Activated naive CD8-positive, alpha-beta T cell treated with anti-CD3 and anti-CD28 coated beads for 36 hours (primary cell): ENCODE measurements around the gene VTI1A. TPM values are rescaled to one million over a fixed set of nuclear protein-coding genes. Genes with fewer than 3 reads are reported as not detected.

Experiments
- DNase-seq: peaks from one replicate; pipeline ENCODE4 v3.0.0; 2021
- H3K27ac Mint-ChIP-seq: one replicate; pipeline ENCODE4 v1.8.0; 2022; ENCODE audit warnings: mild to moderate bottlenecking, moderate library complexity, mixed read lengths
- H3K27me3 Mint-ChIP-seq: one replicate; pipeline ENCODE4 v1.8.0; 2022; ENCODE audit warnings: mild to moderate bottlenecking, mixed read lengths
- H3K36me3 Mint-ChIP-seq: one replicate; pipeline ENCODE4 v1.8.0; 2021; ENCODE audit warnings: mild to moderate bottlenecking, mixed read lengths
- H3K4me1 Mint-ChIP-seq: one replicate; pipeline ENCODE4 v1.8.0; 2021; ENCODE audit warnings: mixed read lengths
- H3K4me3 Mint-ChIP-seq: one replicate; pipeline ENCODE4 v1.8.0; 2022; ENCODE audit warnings: mild to moderate bottlenecking, moderate library complexity, mixed read lengths
- H3K9me3 Mint-ChIP-seq: one replicate; pipeline ENCODE4 v1.8.0; 2022; ENCODE audit warnings: mixed read lengths
- total RNA-seq, 2 experiments: library from RNA; stranded (reverse); gene quantifications; one replicate each; pipeline ENCODE4 v1.2.3, GENCODE V29; 2021

VTI1A gene
- total RNA-seq, 2 experiments from 2014 or later = 31.5 to 33.7 TPM

GRCh38 chr10:112509558-112510291 lies 62.7 kb downstream of the VTI1A start:
- Mint-ChIP-seq H3K27ac (no peak overlapping the region), H3K4me1 (peaks cover 12% of the 10 kb centered on the region), H3K9me3 (peaks cover 4% of the 10 kb centered on the region), H3K36me3 (peaks cover 27% of the 10 kb centered on the region), H3K4me3 (no peak overlapping the region), H3K27me3 (no peaks in the 10 kb centered on the region)
- DNase-seq = no peak

DNA sequence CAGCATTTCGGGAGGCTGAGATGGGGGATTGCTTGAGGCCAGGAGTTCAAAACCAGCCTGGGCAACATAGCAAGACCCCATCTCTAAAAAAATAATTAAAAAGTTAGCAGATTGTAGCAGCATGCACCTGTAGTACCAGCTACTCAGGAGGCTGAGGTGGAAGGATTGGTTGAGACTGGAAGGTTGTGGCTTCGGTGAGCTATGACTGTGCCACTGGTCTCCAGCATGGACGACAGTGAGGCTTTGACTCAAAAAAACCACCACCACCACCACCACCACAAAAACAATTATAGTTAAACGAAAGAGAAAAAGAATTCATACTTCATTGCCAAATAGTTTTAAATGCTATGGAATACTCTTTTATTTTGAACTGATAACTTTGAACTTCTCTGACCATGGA lies 63.4 kb downstream of the VTI1A start:
- no peak overlapping the region for H3K4me3 Mint-ChIP-seq
- peaks cover 4% of the 10 kb centered on the region for H3K9me3 Mint-ChIP-seq
- H3K27ac Mint-ChIP-seq = no peak overlapping the region
- peaks cover 27% of the 10 kb centered on the region for H3K36me3 Mint-ChIP-seq
- H3K4me1 Mint-ChIP-seq = peaks cover 12% of the 10 kb centered on the region
- peak; percentile 30 for DNase-seq
- H3K27me3 Mint-ChIP-seq = no peaks in the 10 kb centered on the region

DNA sequence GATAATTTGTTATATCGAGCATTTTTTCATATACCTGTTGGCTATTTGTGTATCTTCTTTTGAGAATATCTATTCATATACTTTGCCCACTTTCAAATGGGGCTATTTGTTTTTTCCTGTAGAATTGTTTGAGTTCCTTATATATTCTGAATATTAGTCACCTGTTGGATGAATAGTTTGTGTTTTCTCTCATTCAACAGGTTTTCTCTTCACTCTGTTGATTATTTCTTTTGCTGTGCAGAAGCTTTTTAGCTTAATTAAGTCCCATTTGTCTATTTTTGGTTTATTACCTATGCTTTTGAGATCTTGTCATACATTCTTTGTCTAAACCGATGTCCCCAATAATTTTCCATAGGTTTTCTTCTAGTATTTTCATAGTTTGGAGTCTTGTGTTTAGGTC lies 65.3 kb downstream of the VTI1A start:
- H3K36me3 Mint-ChIP-seq = peaks cover 28% of the 10 kb centered on the region
- peaks cover 4% of the 10 kb centered on the region for H3K9me3 Mint-ChIP-seq
- peaks cover 11% of the 10 kb centered on the region for H3K4me1 Mint-ChIP-seq
- no peak for DNase-seq
- no peaks in the 10 kb centered on the region for H3K27me3 Mint-ChIP-seq
- H3K4me3 Mint-ChIP-seq = no peak overlapping the region
- no peak overlapping the region for H3K27ac Mint-ChIP-seq

DNA sequence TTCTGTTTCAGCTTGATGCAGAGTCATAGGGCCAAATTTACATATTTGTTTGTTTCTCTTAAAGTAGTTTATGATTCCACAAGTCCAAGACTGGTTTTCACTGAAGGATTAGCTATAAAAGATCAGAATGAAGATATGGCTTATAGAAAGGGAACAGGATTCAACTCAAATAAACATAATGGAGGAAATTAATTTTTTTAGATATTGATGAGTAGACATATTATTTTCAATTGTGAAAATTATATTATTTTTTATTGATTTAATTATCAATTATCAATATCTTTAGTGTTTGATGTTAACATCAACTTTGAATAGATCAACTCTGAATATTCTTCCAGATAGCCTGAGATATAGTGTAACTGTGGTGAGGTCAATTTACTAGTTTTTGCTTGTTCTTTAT lies 68.1 kb downstream of the VTI1A start:
- Mint-ChIP-seq H3K4me3 (no peak overlapping the region), H3K27me3 (no peaks in the 10 kb centered on the region), H3K27ac (no peak overlapping the region), H3K4me1 (peaks cover 16% of the 10 kb centered on the region), H3K9me3 (peaks cover 4% of the 10 kb centered on the region), H3K36me3 (peaks cover 21% of the 10 kb centered on the region)
- DNase-seq = no peak

DNA sequence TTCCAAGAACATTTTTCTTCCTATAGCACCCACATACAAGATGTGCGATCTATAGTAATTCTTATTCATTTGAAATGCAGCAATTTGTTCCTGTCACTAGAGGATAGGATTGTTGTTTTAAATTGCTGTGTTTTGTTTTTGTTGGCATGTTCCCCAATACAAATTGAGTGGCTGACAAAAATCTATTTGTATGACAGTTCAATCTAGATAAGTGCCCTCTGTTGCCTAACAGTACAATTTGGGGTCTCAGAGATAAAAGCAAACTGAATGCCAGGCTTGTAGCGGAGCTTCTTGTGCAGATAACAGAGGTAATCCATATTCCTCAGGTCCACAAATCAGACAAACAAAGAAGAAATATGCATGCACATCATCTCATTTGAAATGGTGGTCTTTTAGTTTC lies 68.8 kb downstream of the VTI1A start:
- Mint-ChIP-seq H3K9me3 (peaks cover 4% of the 10 kb centered on the region), H3K27me3 (no peaks in the 10 kb centered on the region), H3K4me3 (no peak overlapping the region), H3K27ac (no peak overlapping the region), H3K36me3 (peaks cover 21% of the 10 kb centered on the region), H3K4me1 (peaks cover 16% of the 10 kb centered on the region)
- DNase-seq = no peak

GRCh38 chr10:112517451-112517862 lies 70.4 kb downstream of the VTI1A start:
- H3K4me1 Mint-ChIP-seq = peaks cover 17% of the 10 kb centered on the region
- no peak for DNase-seq
- H3K9me3 Mint-ChIP-seq = peaks cover 4% of the 10 kb centered on the region
- H3K27ac Mint-ChIP-seq = no peak overlapping the region
- peaks cover 11% of the 10 kb centered on the region for H3K36me3 Mint-ChIP-seq
- no peak overlapping the region for H3K4me3 Mint-ChIP-seq
- H3K27me3 Mint-ChIP-seq = no peaks in the 10 kb centered on the region

- H3K36me3 Mint-ChIP-seq = peaks cover 3% of the 10 kb centered on the region
- H3K4me3 Mint-ChIP-seq = no peak overlapping the region
- DNase-seq = peak; percentile 7
- H3K9me3 Mint-ChIP-seq = peaks cover 2% of the 10 kb centered on the region
- H3K27me3 Mint-ChIP-seq = no peaks in the 10 kb centered on the region
- peaks cover 16% of the 10 kb centered on the region for H3K4me1 Mint-ChIP-seq
- no peak overlapping the region for H3K27ac Mint-ChIP-seq
These were observed 72.2 kb downstream of the VTI1A start for GRCh38 chr10:112519133-112519761.

DNA sequence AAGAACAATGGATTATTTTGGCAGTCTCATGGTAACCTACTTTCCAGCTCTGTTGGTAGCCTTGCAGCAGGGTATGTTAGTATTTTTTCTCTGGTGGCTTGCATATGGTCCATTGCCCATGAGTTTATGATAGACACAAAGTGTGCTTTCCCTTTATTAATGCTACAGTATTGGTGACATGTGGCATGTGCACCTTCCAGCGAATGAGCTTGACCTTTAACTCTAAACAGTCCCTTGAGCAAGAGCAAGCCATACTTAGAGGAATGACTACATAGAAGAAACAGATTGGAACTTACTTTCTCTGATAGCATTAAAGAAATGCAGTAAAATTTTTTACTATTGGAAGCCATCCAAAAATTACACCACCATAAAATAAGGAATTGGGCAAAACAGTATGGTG lies 73.9 kb downstream of the VTI1A start:
- Mint-ChIP-seq H3K36me3 (peaks cover 3% of the 10 kb centered on the region), H3K27me3 (no peaks in the 10 kb centered on the region), H3K27ac (no peak overlapping the region), H3K4me1 (peaks cover 30% of the 10 kb centered on the region), H3K4me3 (no peak overlapping the region), H3K9me3 (no peaks in the 10 kb centered on the region)
- DNase-seq = no peak

- H3K27ac Mint-ChIP-seq = no peak overlapping the region
- DNase-seq = no peak
- no peaks in the 10 kb centered on the region for H3K27me3 Mint-ChIP-seq
- no peaks in the 10 kb centered on the region for H3K9me3 Mint-ChIP-seq
- no peak overlapping the region for H3K4me3 Mint-ChIP-seq
- peaks cover 9% of the 10 kb centered on the region for H3K36me3 Mint-ChIP-seq
- peaks cover 42% of the 10 kb centered on the region for H3K4me1 Mint-ChIP-seq
These were observed 77.6 kb downstream of the VTI1A start for GRCh38 chr10:112524641-112525040.

- H3K4me1 Mint-ChIP-seq = peaks cover 41% of the 10 kb centered on the region
- peaks cover 12% of the 10 kb centered on the region for H3K36me3 Mint-ChIP-seq
- no peak for DNase-seq
- H3K4me3 Mint-ChIP-seq = no peak overlapping the region
- H3K27ac Mint-ChIP-seq = no peak overlapping the region
- no peaks in the 10 kb centered on the region for H3K9me3 Mint-ChIP-seq
- H3K27me3 Mint-ChIP-seq = no peaks in the 10 kb centered on the region
These were observed 78.2 kb downstream of the VTI1A start for GRCh38 chr10:112525200-112525599.

DNA sequence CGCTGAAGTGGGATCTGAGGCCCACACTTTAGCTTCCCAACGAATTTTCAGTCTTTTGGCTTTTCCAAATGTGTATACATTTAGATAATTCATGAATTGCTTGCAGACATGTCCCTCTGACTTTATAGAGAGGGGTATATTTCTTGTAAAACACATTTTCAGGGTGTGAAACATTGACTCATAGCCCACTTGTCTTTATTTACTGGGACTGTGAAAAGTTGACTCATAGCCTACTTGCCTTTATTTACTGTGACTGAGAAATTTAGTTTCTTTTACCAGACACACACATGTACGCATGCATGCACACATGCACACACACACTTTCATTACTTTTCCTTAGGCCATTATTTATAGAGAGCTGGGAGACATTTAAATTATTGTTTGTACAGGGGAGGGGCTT lies 79.1 kb downstream of the VTI1A start:
- peaks cover 2% of the 10 kb centered on the region for H3K9me3 Mint-ChIP-seq
- H3K27ac Mint-ChIP-seq = peak overlapping the region; percentile 77
- H3K4me1 Mint-ChIP-seq = peaks cover 48% of the 10 kb centered on the region
- no peak for DNase-seq
- no peak overlapping the region for H3K4me3 Mint-ChIP-seq
- no peaks in the 10 kb centered on the region for H3K27me3 Mint-ChIP-seq
- H3K36me3 Mint-ChIP-seq = peaks cover 20% of the 10 kb centered on the region

DNA sequence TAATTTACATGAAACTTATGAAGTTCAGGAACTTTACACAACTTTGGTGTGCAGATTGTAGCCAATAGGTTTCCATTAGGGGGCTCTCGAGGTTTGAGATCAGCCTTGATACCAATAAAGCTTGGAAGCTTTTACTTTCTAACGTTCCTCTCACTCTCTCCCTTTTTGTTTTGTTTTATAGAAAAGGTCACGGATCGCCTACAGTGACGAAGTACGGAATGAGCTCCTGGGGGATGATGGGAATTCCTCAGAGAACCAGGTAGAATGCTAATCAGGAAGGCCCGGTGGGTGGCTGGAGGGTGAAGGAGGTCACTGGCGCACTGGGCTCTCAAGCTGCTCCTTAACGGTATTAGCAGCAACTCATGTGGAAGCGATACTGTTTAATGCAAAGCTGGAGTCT lies 79.9 kb downstream of the VTI1A start:
- Mint-ChIP-seq H3K27me3 (no peaks in the 10 kb centered on the region), H3K27ac (no peak overlapping the region), H3K4me1 (peaks cover 56% of the 10 kb centered on the region), H3K9me3 (peaks cover 2% of the 10 kb centered on the region), H3K4me3 (no peak overlapping the region), H3K36me3 (peaks cover 26% of the 10 kb centered on the region)
- DNase-seq = no peak

DNA sequence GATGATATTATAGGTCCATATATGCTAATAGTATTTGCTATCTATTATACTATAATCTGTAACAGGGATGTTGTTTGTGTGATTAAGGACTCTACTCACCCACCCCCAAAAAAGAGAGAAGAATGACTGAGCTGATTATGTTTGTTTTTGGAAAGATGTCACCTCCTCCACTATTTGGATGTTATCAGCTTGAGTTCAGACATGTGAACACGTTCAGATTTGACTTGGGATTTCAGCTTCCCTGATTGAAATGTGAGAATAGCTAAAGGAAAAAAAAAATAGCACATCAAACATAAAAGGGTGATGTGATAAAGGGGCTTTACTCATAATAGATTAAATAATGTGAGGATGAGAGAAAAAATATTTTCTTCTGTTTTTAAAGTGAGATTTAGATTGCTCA lies 81.2 kb downstream of the VTI1A start:
- DNase-seq = no peak
- H3K4me1 Mint-ChIP-seq = peaks cover 57% of the 10 kb centered on the region
- peaks cover 2% of the 10 kb centered on the region for H3K9me3 Mint-ChIP-seq
- H3K36me3 Mint-ChIP-seq = peaks cover 28% of the 10 kb centered on the region
- no peaks in the 10 kb centered on the region for H3K27me3 Mint-ChIP-seq
- no peak overlapping the region for H3K27ac Mint-ChIP-seq
- no peak overlapping the region for H3K4me3 Mint-ChIP-seq

DNA sequence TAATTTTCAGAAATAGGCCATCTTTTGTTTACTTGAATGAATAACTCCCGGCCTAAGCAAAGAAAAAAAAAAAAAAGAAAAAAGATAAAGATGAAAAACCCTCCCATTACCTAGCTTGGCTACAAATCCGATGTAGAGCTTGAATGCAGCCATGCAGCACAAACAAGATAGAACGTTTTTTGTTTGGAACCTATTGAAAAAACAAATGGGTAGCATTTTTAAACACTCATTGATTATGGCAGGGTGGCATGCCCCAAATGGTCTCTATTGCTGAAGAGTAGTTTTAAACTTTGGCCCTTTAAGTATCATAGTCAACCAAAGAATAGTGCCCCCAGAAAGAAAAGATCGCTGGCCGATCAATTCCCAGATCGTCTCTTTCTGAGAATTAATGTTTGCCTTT lies 84.4 kb downstream of the VTI1A start:
- H3K27ac Mint-ChIP-seq = peak overlapping the region; percentile 42
- no peak for DNase-seq
- H3K9me3 Mint-ChIP-seq = peaks cover 2% of the 10 kb centered on the region
- H3K4me3 Mint-ChIP-seq = no peak overlapping the region
- peaks cover 42% of the 10 kb centered on the region for H3K4me1 Mint-ChIP-seq
- no peaks in the 10 kb centered on the region for H3K27me3 Mint-ChIP-seq
- peaks cover 34% of the 10 kb centered on the region for H3K36me3 Mint-ChIP-seq

DNA sequence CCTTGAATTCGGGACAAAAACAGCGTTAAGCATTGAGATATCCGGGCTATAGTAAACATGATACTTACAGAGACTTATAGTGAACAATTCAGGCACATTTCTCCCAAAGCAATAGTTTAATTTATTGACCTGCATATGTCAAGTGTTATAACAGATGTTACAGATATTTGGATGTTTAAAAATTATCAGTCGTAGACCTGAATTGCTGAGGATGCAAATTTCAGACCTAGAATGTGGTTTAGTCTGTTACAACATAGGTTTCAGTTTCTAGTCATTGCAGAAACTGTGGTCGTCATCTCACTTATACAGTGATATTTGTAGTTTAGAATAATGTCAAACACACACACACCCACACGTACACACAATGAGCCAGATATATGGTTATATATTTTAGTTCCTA lies 85.2 kb downstream of the VTI1A start:
- peaks cover 2% of the 10 kb centered on the region for H3K9me3 Mint-ChIP-seq
- peak overlapping the region; percentile 73 for H3K27ac Mint-ChIP-seq
- H3K4me3 Mint-ChIP-seq = no peak overlapping the region
- peaks cover 40% of the 10 kb centered on the region for H3K4me1 Mint-ChIP-seq
- H3K27me3 Mint-ChIP-seq = no peaks in the 10 kb centered on the region
- DNase-seq = peak; percentile 4
- H3K36me3 Mint-ChIP-seq = peaks cover 32% of the 10 kb centered on the region

DNA sequence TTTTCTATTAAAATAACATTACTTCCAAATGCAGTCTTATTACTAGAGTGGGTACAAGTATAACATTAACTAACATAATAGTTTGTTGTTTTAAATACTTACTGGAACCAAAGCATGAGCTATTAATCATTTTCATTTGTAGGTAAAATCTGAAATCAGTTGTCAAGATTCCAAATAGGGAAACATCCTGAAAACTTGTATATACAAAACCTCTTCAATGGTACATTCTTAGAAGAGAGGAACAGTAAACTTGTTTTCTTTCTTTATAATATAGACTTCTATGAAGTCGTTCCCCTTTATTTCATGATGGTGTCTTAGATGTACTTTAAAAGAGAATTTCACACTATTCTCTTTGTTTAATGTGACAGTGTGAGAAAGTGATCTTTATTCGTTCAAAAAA lies 85.9 kb downstream of the VTI1A start:
- Mint-ChIP-seq H3K27me3 (no peaks in the 10 kb centered on the region), H3K9me3 (peaks cover 2% of the 10 kb centered on the region), H3K4me1 (peaks cover 40% of the 10 kb centered on the region), H3K36me3 (peaks cover 32% of the 10 kb centered on the region), H3K27ac (no peak overlapping the region), H3K4me3 (no peak overlapping the region)
- DNase-seq = no peak
